ENCODE measurements around the gene PCDHGA9.
"Not testable (repeated sequence)": the region's sequence is repeated elsewhere in the genome, so short reads cannot be mapped to it uniquely, and the experiment has no call there.

PCDHGA9 gene

GRCh38 chr5:141430332-141431113 is 27.9 kb downstream of the PCDHGA9 start, which contains the start of gene PCDHGA12:
Gene PCDHGA12, plus strand, starts transcription at chr5:141430507. Its CDS starts 253 bp downstream, at chr5:141430760.
- DNase-seq (ENCODE audit: extremely low read depth, insufficient read length): peak; percentile 59
- H3K4me3 ChIP-seq (replicated peaks; ENCODE audit: low read depth, low read length): peak within 1 kb of the TSS; percentile 70
- TF ChIP-seq, protein P1, sequence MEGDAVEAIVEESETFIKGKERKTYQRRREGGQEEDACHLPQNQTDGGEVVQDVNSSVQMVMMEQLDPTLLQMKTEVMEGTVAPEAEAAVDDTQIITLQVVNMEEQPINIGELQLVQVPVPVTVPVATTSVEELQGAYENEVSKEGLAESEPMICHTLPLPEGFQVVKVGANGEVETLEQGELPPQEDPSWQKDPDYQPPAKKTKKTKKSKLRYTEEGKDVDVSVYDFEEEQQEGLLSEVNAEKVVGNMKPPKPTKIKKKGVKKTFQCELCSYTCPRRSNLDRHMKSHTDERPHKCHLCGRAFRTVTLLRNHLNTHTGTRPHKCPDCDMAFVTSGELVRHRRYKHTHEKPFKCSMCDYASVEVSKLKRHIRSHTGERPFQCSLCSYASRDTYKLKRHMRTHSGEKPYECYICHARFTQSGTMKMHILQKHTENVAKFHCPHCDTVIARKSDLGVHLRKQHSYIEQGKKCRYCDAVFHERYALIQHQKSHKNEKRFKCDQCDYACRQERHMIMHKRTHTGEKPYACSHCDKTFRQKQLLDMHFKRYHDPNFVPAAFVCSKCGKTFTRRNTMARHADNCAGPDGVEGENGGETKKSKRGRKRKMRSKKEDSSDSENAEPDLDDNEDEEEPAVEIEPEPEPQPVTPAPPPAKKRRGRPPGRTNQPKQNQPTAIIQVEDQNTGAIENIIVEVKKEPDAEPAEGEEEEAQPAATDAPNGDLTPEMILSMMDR (IDR thresholded peaks at IDR 0.05; ENCODE audit: insufficient read depth, low read length, poor library complexity, severe bottlenecking): peak; percentile 53
- H3K36me3 ChIP-seq (ENCODE audit: control insufficient read depth, insufficient read depth, low read length): peaks cover 1% of the 10 kb centered on the region
- no peaks in the 10 kb centered on the region for H3K27me3 ChIP-seq (replicated peaks; ENCODE audit: control insufficient read depth, insufficient read depth, low read length)

- H3K27me3 ChIP-seq (replicated peaks; ENCODE audit: control insufficient read depth, insufficient read depth, low read length): no peaks in the 10 kb centered on the region
- H3K4me3 ChIP-seq (replicated peaks; ENCODE audit: low read depth, low read length): peak overlapping the region; percentile 70
- TF ChIP-seq, protein P1 (IDR thresholded peaks at IDR 0.05; ENCODE audit: insufficient read depth, low read length, poor library complexity, severe bottlenecking): no peak
- DNase-seq (ENCODE audit: extremely low read depth, insufficient read length): peak; percentile 80
- H3K36me3 ChIP-seq (ENCODE audit: control insufficient read depth, insufficient read depth, low read length): peaks cover 1% of the 10 kb centered on the region
Observed at GRCh38 chr5:141431286-141431685, 28.7 kb downstream of the PCDHGA9 start.

DNA sequence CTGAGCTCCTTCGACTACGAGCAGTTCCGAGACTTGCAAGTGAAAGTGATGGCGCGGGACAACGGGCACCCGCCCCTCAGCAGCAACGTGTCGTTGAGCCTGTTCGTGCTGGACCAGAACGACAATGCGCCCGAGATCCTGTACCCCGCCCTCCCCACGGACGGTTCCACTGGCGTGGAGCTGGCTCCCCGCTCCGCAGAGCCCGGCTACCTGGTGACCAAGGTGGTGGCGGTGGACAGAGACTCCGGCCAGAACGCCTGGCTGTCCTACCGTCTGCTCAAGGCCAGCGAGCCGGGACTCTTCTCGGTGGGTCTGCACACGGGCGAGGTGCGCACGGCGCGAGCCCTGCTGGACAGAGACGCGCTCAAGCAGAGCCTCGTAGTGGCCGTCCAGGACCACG is 29.7 kb downstream of the PCDHGA9 start:
- H3K27me3 ChIP-seq (replicated peaks; ENCODE audit: control insufficient read depth, insufficient read depth, low read length); DNase-seq (ENCODE audit: extremely low read depth, insufficient read length); H3K36me3 ChIP-seq (ENCODE audit: control insufficient read depth, insufficient read depth, low read length): not testable (repeated sequence)
- peak overlapping the region; percentile 27 for H3K4me3 ChIP-seq (replicated peaks; ENCODE audit: low read depth, low read length)

DNA sequence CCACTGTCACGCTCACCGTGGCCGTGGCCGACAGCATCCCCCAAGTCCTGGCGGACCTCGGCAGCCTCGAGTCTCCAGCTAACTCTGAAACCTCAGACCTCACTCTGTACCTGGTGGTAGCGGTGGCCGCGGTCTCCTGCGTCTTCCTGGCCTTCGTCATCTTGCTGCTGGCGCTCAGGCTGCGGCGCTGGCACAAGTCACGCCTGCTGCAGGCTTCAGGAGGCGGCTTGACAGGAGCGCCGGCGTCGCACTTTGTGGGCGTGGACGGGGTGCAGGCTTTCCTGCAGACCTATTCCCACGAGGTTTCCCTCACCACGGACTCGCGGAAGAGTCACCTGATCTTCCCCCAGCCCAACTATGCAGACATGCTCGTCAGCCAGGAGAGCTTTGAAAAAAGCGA is 30.1 kb downstream of the PCDHGA9 start:
- not testable (repeated sequence) for H3K27me3 ChIP-seq (replicated peaks; ENCODE audit: control insufficient read depth, insufficient read depth, low read length); H3K36me3 ChIP-seq (ENCODE audit: control insufficient read depth, insufficient read depth, low read length); H3K4me3 ChIP-seq (replicated peaks; ENCODE audit: low read depth, low read length)
- peak; percentile 24 for DNase-seq (ENCODE audit: extremely low read depth, insufficient read length)

GRCh38 chr5:141434006-141434405 is 31.4 kb downstream of the PCDHGA9 start:
- no peak for DNase-seq (ENCODE audit: extremely low read depth, insufficient read length)
- H3K4me3 ChIP-seq (replicated peaks; ENCODE audit: low read depth, low read length): no peak overlapping the region
- no peaks in the 10 kb centered on the region for H3K27me3 ChIP-seq (replicated peaks; ENCODE audit: control insufficient read depth, insufficient read depth, low read length)
- TF ChIP-seq, protein P1 (IDR thresholded peaks at IDR 0.05; ENCODE audit: insufficient read depth, low read length, poor library complexity, severe bottlenecking): no peak
- no peaks in the 10 kb centered on the region for H3K36me3 ChIP-seq (ENCODE audit: control insufficient read depth, insufficient read depth, low read length)

GRCh38 chr5:141437221-141437620 is 34.6 kb downstream of the PCDHGA9 start:
- TF ChIP-seq, protein P1 (IDR thresholded peaks at IDR 0.05; ENCODE audit: insufficient read depth, low read length, poor library complexity, severe bottlenecking): no peak
- Histone ChIP-seq H3K36me3 (ENCODE audit: control insufficient read depth, insufficient read depth, low read length) (no peaks in the 10 kb centered on the region), H3K4me3 (replicated peaks; ENCODE audit: low read depth, low read length) (no peak overlapping the region), H3K27me3 (replicated peaks; ENCODE audit: control insufficient read depth, insufficient read depth, low read length) (no peaks in the 10 kb centered on the region)
- DNase-seq (ENCODE audit: extremely low read depth, insufficient read length): no peak

All from GM06990 (cell line).